B cell (primary cell): ENCODE data around the gene PACSIN2.

Experiments used
- EZH2 ChIP-seq: IDR thresholded peaks from 2 replicates; pipeline ENCODE4 v1.6.1; 2012; ENCODE audit warnings: borderline replicate concordance, low read depth, mild to moderate bottlenecking, moderate library complexity, low read length; ENCODE audit not compliant: insufficient read depth, poor library complexity, severe bottlenecking
- TF ChIP-seq, protein P1 (sequence below): fragments of 200-600 bp; IDR thresholded peaks from one replicate; pipeline ENCODE4 v1.8.0; 2022; ENCODE audit warnings: antibody characterized with exemption, mild to moderate bottlenecking

DNA sequence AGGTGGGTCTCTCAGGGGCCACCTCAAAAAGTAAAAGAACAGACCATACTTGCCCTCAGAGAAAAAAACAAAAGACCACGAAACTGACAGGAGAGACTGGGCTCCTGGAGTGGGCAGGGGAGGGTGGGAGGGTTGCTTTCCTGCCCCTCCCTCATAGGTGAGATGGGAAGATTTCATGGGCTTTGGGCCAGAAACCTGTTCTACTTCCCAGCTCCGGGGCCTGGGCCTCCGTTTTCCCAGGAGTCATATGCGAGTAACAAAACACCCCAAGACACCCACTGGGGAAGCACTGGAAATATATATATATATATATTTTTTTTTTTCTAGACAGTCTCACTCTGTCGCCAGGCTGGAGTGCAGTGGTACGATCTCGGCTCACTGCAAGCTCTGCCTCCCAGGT is 42.7 kb upstream of the PACSIN2 start:
- TF ChIP-seq, protein P1, sequence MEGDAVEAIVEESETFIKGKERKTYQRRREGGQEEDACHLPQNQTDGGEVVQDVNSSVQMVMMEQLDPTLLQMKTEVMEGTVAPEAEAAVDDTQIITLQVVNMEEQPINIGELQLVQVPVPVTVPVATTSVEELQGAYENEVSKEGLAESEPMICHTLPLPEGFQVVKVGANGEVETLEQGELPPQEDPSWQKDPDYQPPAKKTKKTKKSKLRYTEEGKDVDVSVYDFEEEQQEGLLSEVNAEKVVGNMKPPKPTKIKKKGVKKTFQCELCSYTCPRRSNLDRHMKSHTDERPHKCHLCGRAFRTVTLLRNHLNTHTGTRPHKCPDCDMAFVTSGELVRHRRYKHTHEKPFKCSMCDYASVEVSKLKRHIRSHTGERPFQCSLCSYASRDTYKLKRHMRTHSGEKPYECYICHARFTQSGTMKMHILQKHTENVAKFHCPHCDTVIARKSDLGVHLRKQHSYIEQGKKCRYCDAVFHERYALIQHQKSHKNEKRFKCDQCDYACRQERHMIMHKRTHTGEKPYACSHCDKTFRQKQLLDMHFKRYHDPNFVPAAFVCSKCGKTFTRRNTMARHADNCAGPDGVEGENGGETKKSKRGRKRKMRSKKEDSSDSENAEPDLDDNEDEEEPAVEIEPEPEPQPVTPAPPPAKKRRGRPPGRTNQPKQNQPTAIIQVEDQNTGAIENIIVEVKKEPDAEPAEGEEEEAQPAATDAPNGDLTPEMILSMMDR = no peak
- no peak for TF ChIP-seq EZH2
